HG03571 (cell line): Measurements from ENCODE around the gene ACTL8.
"Not testable (repeated sequence)": the region's sequence is repeated elsewhere in the genome, so short reads cannot be mapped to it uniquely, and the experiment has no call there.

Experiments used
- ATAC-seq: cut with Tn5 transposase; IDR thresholded peaks from one replicate; pipeline ENCODE4 v1.9.1; 2021; ENCODE audit not compliant: unreplicated experiment

The ACTL8 gene

DNA sequence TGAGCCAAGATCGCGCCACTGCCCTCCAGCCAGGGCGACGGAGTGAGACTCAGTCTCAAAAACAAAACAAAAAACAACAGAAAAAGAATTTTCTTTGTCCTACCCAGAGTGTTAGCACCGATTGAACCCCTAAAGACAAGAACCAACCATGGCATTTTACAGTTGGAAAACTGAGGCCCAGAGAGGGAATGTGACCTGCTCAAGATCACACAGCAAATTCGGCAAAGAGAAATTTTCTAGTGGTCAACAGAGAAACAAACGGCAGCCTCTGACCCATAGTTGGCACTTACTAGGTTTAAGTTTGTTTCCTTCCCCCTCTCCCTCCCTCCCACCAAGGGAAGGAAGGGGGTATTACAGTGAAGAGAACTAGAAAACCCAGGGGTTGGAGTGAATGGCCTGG lies 20.5 kb upstream of the ACTL8 start:
- no peak for ATAC-seq

DNA sequence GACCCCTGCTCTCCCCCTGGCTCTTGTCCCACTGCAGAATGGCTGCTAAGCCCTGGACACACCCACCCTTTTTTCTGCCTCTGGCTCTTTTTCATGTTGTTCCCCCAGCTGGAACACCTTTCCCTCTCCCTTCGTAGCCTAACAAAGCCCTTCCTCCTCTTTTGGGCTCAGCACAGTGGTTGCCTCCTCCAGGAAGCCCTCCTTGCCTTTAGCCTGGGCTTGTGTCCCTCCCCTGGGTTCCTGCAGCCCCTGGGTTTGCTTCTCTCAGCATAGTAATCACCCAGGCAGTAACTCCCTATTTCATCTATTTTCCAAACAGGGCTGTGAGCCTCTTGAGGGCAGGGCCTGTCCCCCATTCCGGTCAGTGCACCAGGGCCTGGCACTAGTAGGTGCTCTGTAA lies 19.8 kb upstream of the ACTL8 start:
- ATAC-seq = no peak

DNA sequence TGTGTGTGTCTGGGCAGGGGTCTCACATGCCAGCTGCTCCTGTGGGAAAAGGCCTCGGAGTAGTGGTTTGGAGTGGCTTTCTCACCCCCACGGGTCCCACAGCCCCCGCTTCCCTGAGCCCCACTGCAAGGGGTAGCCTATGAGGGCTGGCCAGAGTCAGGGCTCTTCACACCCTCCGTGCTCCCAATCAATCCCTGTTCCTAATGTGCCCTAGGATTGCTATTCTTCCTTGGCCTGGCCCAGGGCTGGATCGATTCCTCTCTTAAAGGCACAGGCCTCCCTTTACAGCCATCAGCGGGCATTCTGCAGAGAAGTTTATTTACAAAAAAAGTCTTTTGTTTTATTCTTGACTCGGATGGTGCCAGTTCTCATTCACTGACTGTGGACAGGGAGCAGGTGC lies 19.3 kb upstream of the ACTL8 start:
- ATAC-seq = no peak

DNA sequence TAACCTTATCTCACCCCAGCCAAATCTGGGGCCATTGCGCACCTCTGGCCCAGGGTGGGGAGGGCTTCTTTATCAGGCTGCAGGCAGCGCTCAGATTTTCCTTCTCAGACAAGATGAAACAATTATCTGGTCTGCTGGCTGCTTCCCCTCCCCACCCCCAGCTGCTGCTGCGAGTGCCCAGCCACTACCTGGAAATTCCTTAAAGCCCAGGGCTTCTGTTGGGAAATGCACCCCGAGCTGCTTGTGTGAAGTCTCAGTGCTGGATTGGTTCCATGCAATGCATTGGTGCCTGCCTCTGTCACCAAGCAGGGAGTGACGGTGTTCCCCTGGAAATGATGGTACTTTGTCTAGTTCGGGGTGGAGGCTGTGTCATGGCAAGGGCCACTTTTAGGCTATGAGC lies 18.5 kb upstream of the ACTL8 start:
- no peak for ATAC-seq

DNA sequence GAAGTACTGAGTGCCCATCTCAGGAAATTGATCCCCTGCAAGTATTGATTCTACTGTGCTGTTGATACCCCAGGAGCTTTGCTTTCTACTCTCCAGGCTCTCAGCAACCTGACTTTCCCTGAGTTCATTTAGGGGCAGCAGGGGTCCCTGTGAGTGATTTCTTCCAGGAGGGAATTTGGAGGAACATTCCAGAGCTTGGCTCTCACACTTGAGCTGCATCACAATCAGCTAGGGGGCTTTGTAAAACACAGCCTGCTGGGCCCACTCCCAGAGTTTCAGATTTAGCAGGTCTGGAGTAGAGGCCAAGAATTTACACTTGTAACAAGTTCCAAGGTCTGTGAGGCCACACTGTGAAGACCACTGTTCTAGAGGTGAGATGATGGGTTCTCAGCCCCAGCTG lies 16.1 kb upstream of the ACTL8 start:
- no peak for ATAC-seq

DNA sequence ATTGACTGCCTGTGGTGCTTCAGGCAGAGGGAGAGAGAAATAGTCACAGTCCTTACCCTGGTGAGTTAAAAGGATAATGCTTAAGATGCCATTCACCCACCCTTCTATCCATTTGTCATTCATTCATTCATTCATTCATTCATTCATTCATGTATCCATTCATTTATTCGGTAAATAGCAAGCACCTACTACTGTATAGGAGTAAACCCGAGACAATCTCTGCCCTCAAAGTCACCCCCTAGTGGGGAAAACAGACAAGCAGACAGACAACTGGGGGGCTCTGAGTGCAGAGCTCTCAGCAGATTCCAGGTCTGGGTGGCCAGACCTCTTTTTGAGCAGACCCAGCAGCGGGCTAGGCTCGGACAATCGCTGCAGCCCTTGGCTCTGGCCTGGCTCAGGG lies 14.1 kb upstream of the ACTL8 start:
- no peak for ATAC-seq

DNA sequence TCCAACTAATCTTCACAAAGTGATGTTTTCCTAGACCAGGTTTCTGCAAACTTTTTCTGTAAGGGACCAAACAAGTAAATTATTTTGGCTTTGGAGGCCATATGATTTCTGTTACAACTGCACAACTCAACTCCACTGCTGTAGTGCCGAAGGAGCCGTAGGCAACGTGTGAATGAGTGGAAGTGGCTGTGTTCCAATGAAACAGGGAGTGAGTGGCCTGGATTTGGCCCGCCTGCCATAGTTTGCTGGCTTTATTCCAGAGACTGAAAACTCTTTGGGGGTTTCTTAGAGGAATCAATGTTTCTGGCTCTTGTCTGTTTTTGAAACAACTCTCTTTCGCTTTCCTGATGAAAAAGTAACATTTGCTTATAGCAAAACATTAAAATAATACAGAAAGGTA lies 12.6 kb upstream of the ACTL8 start:
- no peak for ATAC-seq

DNA sequence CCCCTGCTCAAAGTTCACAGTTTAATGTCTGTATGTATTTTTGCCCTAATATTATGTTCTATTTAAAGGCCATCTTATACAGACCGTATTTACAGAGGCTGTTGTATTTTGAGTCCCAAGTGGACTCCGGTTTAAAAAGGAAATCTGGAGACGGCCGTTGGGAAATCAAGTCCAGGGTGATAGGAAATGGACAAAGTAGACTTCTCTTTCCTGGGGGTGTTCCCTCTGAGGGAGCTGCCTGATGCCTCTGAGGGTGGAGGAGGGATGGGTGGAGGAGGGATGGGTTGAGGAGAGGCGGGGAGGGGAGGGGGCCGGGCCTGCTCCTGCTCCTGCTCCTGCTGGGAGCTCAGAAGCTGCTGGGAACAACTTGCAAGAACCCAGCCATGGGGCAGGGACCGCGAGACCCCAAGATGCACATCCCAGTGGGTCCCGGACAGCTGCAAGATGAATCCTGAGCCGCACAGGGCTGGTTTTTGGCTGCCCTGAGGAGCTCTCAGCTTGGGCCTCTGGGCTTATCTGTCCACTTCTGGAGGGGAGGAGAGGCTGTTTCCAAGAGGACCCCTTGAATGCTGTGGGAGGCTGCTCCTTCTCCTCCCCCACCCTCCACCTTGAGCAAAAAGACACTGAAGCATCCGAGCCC lies 12.0 kb upstream of the ACTL8 start:
- ATAC-seq = no peak

DNA sequence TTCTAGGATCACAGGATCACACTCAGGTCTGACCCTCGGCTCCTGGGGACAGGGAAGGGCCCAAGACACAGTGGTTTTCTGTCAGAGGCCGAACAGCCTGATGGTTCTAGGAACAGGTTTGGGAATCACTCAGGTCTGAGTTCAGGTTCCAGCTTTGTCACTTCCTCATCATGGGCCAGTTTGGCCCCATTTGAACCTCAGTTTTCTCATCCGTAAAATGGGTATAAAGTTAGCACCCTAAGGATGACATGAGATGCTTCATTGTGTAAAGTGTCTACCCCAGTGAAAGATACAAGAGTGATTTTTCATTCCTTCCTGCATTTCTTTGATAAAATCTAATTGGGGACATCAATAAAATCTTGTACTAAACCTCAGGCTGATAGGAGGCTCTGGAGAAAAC lies 11.2 kb upstream of the ACTL8 start:
- ATAC-seq = no peak

DNA sequence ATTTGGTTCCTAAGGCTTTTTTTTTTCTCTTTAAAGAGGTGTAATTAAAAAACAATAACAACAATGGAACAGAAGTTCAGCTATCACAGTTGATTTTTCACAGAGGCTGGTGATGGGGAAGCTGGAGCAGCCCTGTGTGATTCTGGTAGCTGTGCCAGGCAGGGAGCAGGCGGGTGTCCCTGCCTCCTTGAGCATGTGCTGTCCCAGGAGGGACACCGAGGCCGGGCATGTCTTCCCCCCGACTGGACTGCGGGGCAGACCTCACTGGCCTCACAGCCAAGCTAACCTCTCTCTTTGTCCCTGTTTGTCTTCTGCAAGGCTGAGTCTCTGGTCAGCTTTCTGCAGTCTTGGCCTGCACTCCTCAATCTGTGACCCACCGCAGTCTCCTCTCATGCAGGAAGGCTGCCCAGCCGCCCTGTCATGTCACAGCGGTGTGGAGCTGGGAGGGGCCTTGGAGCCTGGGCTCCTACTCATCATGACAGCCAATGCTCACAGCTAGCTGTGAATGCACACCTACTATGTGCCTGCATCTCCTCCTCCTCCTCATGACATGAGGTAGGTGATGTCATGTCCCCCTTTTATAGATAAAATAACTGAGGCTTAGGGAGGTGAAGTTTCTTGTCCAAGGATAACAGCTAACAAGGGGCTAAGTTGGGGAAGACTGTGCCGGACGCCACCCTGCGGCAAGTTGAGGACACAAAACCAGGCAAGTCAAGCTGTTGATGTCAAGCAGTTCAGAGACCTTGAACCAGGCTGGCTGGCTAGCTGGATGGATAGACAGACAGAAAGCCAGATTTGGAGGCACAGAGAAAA lies 10.3 kb upstream of the ACTL8 start:
- ATAC-seq = no peak

DNA sequence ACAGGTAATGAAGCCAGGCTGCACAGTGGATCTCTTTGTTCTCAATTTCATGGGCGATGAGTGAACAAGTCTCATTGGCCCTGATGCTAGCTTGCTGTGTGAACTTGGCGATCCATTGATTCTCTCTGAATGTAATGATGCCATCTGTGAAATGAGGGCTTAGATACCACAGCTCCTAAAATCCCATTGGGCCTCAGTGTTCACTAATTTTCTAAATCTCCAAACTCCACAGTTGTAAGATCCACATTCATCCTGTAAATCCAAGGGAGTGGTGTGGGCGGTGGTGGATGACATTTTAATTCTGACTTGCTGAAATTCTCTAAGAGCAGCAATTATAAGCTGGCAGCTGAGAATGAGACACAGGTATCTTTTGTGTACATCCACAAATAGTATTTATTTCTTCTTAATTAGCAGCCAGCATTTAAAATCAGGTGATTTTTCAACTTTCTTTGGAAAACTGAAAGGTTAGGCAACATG lies 9.6 kb upstream of the ACTL8 start:
- no peak for ATAC-seq

DNA sequence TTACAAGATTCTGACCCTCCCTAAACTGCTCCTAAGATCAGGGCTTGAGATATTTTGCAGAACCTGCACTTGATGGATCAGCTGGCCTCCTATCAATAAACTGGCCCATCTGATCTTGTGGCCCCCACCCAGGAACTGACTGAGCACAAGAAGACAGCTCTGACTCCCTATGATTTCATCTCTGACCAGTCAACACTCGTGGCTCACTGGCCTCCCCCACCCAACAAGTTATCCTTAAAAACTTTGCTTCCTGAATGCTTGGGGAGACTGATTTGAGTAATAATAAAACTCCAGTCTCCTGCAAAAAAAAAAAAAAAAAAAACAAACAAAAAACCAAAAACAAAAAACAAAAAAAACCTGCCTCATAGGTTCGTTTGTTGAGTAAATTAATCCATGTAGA lies 8.9 kb upstream of the ACTL8 start:
- not testable (repeated sequence) for ATAC-seq

DNA sequence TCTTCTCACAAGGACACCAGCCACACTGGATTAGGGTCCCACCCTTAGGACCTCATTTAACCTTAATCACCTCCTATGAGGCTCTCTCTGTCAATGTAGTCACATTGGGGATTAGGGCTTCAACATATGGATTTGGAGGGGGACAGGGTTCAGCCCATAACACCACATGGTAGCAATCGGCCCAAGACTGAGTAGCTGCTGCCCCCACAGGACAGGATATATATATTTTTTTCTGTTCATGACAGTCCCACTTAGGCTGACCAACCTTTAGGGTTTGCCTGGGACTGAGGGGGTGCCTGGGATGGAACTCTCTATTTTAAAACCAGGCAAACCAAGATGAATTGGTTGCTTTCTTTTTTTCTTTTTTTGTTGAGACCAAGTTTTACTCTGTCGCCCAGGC lies 8.2 kb upstream of the ACTL8 start:
- no peak for ATAC-seq

DNA sequence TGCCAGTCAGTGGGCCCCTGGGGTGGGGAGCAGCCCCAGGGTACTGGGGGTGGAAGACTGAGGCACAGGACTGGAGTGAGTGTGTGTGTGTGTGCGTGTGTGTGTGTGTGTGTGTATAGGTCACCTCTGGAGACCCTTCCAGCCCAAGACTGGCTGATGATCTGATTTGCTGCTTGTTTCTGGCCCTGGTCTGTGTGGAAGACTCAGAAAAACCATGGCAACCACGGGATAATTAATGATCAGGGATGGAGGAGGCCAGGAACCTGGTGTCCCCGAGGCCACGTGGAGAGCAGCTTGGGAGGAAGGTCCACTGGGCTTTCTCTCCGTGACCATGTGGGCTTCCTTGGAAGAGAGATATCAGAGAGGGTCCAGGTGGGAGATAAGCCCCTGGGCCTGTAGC lies 4.8 kb upstream of the ACTL8 start:
- no peak for ATAC-seq

DNA sequence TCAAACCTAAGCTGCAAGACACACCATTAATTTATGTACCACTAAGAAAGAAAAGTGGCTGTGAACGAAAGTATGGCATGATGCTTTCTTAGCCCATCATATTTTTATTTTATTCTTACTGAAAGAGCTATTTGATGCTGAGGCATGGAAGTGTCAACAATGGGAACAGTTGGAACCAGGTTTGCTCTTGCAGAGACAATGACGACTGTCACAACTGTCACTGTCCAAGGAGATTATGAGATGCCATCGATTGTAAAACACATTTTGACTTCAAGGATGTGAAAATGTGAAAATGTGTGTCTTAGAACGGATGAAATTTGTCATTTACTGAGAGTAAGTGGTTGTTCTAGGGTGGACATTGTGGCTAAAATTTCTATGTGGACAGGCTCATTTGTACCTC lies 2.8 kb upstream of the ACTL8 start:
- ATAC-seq = no peak

DNA sequence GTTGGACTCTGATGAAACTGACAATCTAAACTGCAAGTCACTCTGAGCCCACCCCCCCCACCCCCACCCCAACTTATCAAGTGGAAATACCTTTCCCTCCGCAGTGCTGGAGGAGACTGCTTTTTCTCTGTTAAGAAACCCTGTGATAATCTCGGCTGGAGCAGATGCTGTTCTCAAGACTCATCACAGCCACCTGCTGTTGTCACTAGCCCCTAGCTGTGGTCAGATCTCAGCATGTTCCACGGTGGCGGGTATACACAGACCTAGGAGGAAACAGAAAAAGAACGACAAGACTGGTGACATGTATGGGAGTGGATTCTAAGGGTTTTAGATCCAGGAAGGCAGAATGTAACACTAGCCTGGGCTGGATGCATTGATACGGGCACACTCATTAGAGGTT lies 2.3 kb downstream of the ACTL8 start:
- ATAC-seq = no peak

DNA sequence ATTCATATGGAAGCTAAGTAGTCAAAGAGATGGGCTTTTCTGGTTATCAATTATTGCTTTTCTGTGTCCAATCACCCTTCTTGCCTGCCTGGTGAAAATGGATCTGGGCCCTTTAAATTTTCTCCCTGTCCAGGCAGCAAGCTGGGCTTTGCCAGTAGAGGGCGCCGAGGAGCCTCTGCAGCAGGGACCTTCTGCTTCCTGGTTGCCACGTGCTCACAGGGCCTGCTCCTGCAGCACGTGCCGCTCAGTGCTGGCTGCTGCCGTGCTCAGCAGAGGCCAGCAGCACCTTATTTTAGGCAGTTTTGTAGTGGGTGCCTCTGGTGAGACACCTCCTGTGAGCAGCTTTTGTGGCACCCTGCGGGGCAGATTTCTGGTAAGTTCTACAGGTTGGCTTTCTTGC lies 4.0 kb downstream of the ACTL8 start:
- ATAC-seq = no peak

DNA sequence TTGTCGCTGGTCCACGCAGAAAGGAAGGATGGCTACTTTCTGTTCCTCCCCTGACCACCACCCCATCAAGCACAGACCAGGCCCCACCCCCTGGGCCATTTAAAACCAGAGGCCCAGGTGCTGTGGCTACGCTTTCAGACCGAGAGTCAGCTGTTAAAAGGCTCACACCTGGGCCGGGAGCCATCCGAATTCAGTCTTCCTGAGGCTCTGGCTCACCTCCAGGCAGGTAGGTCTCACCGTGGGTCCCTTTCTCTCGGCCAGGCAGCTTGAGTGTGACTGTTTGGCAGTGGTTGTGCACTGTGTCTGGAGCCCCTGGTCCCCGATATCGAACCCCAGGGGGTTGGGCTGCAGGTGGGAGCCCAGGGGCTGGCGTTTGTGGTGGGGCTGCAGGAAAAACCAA lies 7.2 kb downstream of the ACTL8 start:
- no peak for ATAC-seq

DNA sequence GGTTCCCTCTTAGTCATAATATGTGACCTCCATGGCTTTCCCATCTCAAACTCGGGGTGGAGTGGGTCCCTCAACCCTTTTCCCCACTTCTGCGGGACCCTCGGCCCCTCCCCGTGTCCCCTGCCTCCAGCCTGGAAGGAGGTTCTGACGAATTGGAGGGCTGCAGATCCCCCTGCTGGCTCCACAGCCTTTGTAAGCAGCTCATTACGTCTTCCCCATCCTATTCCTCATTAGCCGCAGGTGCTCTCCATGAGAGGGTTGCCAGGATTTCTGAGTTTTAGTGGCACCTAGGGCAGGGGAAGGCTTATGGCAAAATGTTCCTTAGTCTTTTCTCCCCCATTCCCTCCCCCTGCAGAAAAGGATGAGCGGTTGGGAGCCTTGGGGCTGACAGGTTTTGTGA lies 8.3 kb downstream of the ACTL8 start:
- no peak for ATAC-seq

DNA sequence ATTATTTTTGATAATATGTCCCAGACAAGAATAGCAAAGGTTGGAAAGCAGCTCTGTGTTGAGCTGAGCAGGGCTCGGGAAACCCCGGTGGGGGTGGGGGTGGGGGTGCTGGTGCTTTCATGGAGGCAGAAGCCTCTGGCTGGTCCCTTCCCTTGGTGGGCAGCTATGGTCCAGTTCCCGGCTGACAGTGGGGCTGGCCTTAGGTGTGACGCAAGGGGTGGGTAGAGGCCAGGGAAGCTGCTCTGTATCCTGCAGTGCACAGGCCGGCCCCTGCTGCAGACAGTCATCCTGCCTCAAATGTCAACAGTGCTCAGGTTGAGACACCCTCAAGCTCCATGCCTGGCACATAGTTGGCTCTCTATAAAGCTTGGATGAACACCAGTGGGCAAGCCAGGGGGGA lies 8.9 kb downstream of the ACTL8 start:
- ATAC-seq = no peak

DNA sequence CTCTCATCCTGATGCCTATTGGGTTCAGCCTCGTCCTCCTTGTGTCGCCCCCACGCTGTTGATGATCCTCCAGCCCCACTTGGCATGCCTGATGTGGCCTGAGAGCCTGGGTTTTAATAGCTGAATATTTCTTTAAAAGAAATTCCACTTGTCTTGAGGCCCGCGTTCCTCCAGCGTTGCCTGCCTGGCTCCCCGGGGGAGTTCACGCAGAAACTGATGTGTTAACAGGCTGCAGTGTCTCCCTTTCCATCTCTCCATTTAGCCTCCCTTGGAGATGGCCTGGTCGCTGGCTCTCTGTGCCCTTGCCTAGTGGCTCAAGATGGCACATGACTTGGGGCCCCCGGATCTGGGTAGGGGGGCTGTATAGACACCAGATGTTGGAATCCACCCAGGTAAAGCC lies 9.5 kb downstream of the ACTL8 start:
- ATAC-seq = no peak

DNA sequence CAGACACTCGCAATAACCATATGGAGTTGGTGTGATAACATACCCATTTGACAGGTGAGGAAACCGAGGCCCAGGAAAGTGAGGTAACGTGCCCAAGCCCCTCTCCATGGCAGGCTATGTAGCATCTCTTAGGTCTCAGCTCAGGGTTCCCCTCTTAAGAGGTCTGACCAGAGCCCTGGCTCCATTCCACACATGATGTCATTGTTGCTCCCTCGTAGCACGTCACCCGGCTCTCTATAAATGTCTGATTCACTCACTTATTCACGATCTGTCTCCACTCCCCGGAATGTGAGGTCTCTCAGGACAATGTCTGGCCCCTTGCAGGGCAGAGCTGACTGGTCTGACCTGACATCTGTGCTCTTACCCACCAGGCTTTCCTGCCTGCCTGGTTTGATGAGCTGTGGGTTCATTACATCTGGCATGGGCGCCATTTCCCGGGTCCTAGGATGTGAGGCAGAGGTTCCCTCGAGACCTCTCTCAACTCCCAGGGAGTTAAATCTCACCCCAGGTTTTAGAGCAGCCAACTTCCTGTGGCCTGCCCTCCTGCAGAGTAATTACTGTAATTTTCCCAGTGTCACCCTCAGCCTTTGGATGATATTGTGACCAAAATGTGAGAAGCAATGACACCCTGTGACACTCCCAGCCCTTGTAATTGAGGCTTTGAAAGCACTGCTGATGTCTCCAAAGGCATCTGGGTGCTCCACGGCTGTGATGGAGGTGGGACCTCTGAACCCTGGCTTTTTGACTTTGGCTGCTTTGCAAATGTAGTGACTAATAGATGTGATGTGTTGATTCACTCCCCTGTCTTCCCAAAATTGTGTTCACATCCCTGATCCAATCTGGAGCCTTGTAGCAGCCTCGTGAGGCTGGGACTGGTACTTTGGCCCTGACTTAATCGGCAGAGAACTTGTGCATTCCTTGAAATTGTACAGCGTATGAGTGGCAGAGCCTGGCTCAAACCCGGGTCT lies 10.6 kb downstream of the ACTL8 start:
- ATAC-seq = no peak
